ENCODE measurements around the gene OR51V1. TPM values are rescaled to one million over a fixed set of nuclear protein-coding genes. Genes with fewer than 3 reads are reported as not detected.

OR51V1 gene
- total and polyA plus RNA-seq, 2 of the 13 experiments (the other 11 are each of a cell fraction or from before 2014, with no cell fraction given), result not detected

DNA sequence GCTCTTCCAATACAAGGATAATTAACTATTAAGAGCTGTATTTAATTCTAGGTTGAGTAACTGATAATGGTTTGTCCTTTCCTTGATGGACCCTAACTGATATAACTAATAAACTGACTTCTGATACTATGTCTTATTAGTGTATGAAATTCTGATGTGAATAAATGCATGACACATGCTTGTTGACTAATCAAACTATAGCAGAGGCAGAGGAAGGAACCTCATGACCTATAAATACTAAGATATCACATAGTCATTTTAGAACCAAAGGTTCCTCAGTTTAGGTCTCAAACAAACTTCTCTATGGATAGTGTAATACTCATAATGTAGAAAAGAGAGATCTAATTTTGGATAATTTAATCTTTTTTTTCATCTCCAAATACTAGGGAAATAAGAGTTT, 38.6 kb upstream of the OR51V1 start (continued):
- TF ChIP-seq, protein P1, sequence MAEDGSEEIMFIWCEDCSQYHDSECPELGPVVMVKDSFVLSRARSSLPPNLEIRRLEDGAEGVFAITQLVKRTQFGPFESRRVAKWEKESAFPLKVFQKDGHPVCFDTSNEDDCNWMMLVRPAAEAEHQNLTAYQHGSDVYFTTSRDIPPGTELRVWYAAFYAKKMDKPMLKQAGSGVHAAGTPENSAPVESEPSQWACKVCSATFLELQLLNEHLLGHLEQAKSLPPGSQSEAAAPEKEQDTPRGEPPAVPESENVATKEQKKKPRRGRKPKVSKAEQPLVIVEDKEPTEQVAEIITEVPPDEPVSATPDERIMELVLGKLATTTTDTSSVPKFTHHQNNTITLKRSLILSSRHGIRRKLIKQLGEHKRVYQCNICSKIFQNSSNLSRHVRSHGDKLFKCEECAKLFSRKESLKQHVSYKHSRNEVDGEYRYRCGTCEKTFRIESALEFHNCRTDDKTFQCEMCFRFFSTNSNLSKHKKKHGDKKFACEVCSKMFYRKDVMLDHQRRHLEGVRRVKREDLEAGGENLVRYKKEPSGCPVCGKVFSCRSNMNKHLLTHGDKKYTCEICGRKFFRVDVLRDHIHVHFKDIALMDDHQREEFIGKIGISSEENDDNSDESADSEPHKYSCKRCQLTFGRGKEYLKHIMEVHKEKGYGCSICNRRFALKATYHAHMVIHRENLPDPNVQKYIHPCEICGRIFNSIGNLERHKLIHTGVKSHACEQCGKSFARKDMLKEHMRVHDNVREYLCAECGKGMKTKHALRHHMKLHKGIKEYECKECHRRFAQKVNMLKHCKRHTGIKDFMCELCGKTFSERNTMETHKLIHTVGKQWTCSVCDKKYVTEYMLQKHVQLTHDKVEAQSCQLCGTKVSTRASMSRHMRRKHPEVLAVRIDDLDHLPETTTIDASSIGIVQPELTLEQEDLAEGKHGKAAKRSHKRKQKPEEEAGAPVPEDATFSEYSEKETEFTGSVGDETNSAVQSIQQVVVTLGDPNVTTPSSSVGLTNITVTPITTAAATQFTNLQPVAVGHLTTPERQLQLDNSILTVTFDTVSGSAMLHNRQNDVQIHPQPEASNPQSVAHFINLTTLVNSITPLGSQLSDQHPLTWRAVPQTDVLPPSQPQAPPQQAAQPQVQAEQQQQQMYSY (CRISPR knock-in tag; IDR thresholded peaks at IDR 0.05), result no peak

DNA sequence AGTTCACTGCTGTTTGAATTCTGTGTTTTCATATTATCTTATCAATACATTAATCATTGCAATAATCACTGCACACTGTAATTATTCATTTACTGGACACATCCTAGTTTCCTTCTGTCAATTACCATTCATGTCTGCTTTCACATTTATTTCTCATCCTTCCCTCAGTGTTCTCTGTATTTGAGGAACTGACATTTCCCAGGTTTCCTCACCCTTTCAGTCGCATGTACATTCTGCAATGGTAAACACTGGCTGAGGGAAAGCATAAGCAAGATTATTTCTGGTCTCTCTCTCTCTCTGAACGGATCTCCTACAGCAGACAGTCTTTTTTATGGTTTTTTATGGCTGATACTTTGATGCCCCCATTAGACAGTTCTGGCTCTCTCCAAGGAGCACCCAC, 38.0 kb upstream of the OR51V1 start:
- TF ChIP-seq POGZ (CRISPR knock-in tag; IDR thresholded peaks at IDR 0.05) (no peak), ELF4 (CRISPR knock-in tag; IDR thresholded peaks at IDR 0.05; ENCODE audit: borderline replicate concordance) (no peak), ZNF232 (CRISPR knock-in tag; IDR thresholded peaks at IDR 0.05; ENCODE audit: borderline replicate concordance) (no peak), CBX5 (CRISPR knock-in tag; IDR thresholded peaks at IDR 0.05; ENCODE audit: borderline replicate concordance) (no peak), NKX3-1 (CRISPR knock-in tag; IDR thresholded peaks at IDR 0.05) (no peak), AKAP8 (CRISPR knock-in tag; IDR thresholded peaks at IDR 0.05) (no peak), ZSCAN20 (CRISPR knock-in tag; IDR thresholded peaks at IDR 0.05; ENCODE audit: borderline replicate concordance) (no peak), ZFP1 (CRISPR knock-in tag; IDR thresholded peaks at IDR 0.05) (no peak), SSRP1 (CRISPR knock-in tag; IDR thresholded peaks at IDR 0.05) (no peak)
- TF ChIP-seq, protein P2, sequence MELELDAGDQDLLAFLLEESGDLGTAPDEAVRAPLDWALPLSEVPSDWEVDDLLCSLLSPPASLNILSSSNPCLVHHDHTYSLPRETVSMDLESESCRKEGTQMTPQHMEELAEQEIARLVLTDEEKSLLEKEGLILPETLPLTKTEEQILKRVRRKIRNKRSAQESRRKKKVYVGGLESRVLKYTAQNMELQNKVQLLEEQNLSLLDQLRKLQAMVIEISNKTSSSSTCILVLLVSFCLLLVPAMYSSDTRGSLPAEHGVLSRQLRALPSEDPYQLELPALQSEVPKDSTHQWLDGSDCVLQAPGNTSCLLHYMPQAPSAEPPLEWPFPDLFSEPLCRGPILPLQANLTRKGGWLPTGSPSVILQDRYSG (CRISPR knock-in tag; IDR thresholded peaks at IDR 0.05), result no peak
- TF ChIP-seq, protein P3, sequence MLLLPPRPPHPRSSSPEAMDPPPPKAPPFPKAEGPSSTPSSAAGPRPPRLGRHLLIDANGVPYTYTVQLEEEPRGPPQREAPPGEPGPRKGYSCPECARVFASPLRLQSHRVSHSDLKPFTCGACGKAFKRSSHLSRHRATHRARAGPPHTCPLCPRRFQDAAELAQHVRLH (CRISPR knock-in tag; IDR thresholded peaks at IDR 0.05; ENCODE audit: borderline replicate concordance, low read depth), result no peak
- TF ChIP-seq, protein P4, sequence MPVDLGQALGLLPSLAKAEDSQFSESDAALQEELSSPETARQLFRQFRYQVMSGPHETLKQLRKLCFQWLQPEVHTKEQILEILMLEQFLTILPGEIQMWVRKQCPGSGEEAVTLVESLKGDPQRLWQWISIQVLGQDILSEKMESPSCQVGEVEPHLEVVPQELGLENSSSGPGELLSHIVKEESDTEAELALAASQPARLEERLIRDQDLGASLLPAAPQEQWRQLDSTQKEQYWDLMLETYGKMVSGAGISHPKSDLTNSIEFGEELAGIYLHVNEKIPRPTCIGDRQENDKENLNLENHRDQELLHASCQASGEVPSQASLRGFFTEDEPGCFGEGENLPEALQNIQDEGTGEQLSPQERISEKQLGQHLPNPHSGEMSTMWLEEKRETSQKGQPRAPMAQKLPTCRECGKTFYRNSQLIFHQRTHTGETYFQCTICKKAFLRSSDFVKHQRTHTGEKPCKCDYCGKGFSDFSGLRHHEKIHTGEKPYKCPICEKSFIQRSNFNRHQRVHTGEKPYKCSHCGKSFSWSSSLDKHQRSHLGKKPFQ (CRISPR knock-in tag; IDR thresholded peaks at IDR 0.05; ENCODE audit: insufficient replicate concordance), result no peak
- BruUV-seq (replicated peaks), result no TSS peak
- ChIA-PET POLR2A (no interaction called here), CTCF (ENCODE audit: low intra/inter-chr PET ratio, low total read pairs) (no interaction called here)
- Histone ChIP-seq H3K9me3 (ENCODE audit: low read length) (no peaks in the 10 kb centered on the region), H3K27ac (ENCODE audit: extremely low read length, insufficient read depth, low read length) (no peak overlapping the region), H3K4me1 (ENCODE audit: insufficient read depth, low read length) (no peaks in the 10 kb centered on the region), H4K20me1 (ENCODE audit: insufficient read depth, low read length) (no peaks in the 10 kb centered on the region; the same call in 1 of the 2 replicates), H3K9ac (ENCODE audit: insufficient read depth, low read depth, low read length) (no peak overlapping the region), H3K4me2 (ENCODE audit: low read depth, low read length) (no peak overlapping the region), H3K27me3 (ENCODE audit: control insufficient read depth in 1 of 2, insufficient read depth in 2 of 2, low read length in 2 of 2) (0 out of 5 replicates have a peak, but pooled peaks cover 0 to 3% of the 10 kb centered on the region in 2 experiments), H2AFZ (ENCODE audit: low read length) (no peak overlapping the region), H3K36me3 (replicated peaks in 1 of 2; ENCODE audit: control insufficient read depth in 1 of 2, insufficient read depth in 2 of 2, low read length in 2 of 2) (no peaks in the 10 kb centered on the region), H3K4me3 (replicated peaks in 1 of 3; ENCODE audit: insufficient read depth in 1 of 3, low read depth in 2 of 3, low read length in 3 of 3) (no peak overlapping the region), H3K79me2 (ENCODE audit: insufficient read depth, low read length) (no peaks in the 10 kb centered on the region)
- 2% methylated on average over 2 of the region's 2 CpGs for WGBS (ENCODE audit: low lambda C conversion rate)
- DNase-seq (ENCODE audit: low spot score), result no peak
- in situ Hi-C loops (cut with HindIII; ENCODE audit: extremely low pct_ligation_motif_present, low pct_unique_long_range_greater_than_20kb), result no loop called here
- no peak for FAIRE-seq
- intact Hi-C loops (cut with micrococcal nuclease; ENCODE audit: unreplicated experiment), result no loop called here
- ATAC-seq, result no peak

Measured in HepG2 (cell line).